Articular chondrocyte of knee joint (primary cell): ENCODE results near the gene LIPN. TPM values are rescaled to one million over a fixed set of nuclear protein-coding genes. Genes with fewer than 3 reads are reported as not detected.

Experiments
- total RNA-seq: library from RNA; depleted of rRNA; stranded (reverse); fragments of >200 nt; gene quantifications from 2 replicates; pipeline ENCODE4 v1.2.3, GENCODE V29; 2012

Gene LIPN, protein sequence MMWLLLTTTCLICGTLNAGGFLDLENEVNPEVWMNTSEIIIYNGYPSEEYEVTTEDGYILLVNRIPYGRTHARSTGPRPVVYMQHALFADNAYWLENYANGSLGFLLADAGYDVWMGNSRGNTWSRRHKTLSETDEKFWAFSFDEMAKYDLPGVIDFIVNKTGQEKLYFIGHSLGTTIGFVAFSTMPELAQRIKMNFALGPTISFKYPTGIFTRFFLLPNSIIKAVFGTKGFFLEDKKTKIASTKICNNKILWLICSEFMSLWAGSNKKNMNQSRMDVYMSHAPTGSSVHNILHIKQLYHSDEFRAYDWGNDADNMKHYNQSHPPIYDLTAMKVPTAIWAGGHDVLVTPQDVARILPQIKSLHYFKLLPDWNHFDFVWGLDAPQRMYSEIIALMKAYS
- not detected in 2 replicates for total RNA-seq

DNA sequence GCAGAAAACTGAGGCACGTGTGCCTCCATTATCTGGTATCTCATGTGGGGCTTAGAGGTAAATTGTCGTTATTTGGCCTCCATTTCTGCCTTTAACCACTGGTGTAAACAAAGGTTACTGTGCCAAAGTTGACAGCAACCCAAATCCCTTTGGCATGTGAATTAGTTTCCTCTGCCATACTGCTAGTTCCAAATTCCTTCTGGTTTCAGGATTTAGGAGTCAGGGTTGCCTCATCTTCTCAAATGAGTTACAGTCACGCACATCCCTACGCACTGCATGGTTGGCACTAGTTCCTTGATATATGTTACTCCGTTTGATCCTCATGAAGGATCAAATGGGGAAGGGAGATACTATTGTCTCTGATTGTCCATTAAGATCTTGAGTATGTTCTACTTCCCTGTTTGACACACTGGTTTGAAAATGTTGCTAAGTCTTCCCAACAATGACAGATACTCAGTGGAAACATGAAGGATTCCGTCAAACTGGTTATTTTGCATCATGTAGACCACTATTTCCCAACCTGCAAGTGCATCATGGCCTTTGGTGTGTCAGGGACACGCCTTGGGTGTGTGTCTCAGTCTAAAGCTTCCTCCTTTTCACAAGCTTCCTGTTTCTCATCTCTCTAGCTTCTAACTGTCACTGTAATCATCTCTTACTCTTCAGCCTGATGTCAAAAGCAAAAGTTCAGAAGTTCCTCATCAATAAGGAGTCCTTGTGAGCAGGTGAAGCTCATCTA is at the start of gene LIPN:
Gene LIPN, plus strand, starts transcription at position 655 of the 736 bp plus-strand sequence. CDS start 1,386 bp downstream, outside the sequence.

DNA sequence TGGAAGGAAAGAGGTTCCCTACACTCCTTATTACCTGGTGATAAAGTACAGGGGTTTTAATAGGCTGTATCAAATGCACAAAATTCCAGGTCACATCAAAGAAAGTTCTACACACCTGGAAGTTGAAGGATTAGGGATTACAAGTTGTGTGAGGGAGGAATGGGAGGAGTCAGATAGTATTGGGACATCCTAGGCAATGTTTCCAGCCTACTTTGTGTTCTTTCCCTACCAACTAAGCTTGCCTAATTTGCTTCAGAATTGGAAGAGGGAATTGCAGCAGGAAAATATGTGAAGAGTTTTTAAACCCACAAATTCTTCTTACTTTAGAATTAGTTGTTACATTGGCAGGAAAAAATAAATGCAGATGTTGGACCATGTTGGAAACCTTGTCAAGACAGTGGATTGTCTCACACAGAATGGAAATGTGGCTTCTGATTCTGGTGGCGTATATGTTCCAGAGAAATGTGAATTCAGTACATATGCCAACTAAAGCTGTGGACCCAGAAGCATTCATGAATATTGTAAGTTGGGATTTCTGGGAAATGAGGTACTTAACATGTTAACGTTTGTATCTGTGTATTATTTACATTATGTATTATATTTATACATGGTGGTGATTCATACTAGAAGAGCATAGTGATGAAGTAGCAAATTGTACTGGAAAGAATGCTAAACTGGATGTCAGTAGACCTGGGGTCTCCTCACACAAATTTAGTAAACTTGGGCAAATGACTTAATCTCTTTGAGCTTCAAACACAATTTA is 42.9 kb downstream of the LIPN start, which contains the start of gene LIPM:
Gene LIPM, plus strand, starts transcription at position 208 of the 763 bp plus-strand sequence. Its CDS starts 167 bp downstream, at position 375.

Other genes starting within 250 kb of the LIPN start
- gene RNLS, start 176.7 kb upstream of the LIPN start, total RNA-seq, result 15.2 and 19.0 TPM in 2 replicates
- under 0.01 and 0.11 TPM in 2 replicates for gene LIPJ, start 173.3 kb upstream of the LIPN start, total RNA-seq
- not detected in 2 replicates for gene LIPF, start 95.6 kb upstream of the LIPN start, total RNA-seq
- gene LIPK, start 53.8 kb upstream of the LIPN start, total RNA-seq, result not detected in 2 replicates
- not detected in 2 replicates for gene LIPM, start 42.7 kb downstream of the LIPN start, total RNA-seq
- not detected in 2 replicates for gene ANKRD22, start 91.8 kb downstream of the LIPN start, total RNA-seq
- 7.9 and 11.9 TPM in 2 replicates for gene STAMBPL1, start 120.2 kb downstream of the LIPN start, total RNA-seq
- 40.1 and 45.6 TPM in 2 replicates for gene ACTA2, start 192.8 kb downstream of the LIPN start, total RNA-seq
- gene FAS, start 230.8 kb downstream of the LIPN start, total RNA-seq, result 33.8 and 51.1 TPM in 2 replicates